Measurements from ENCODE around the gene ADCY10. TPM values are rescaled to one million over a fixed set of nuclear protein-coding genes. Genes with fewer than 3 reads are reported as not detected.

ADCY10 gene
- total RNA-seq, 4 donors from 2014 or later: 1.2 to 4.9 (median 2.4) TPM; not detected in 1

- Histone ChIP-seq H3K9me3 (no peaks in the 10 kb centered on the region), H3K27me3 (no peaks in the 10 kb centered on the region), H3K36me3 (peaks cover 0 to 3% (median 0%) of the 10 kb centered on the region in 3 donors), H3K4me1 (peaks cover 0 to 12% (median 0%) of the 10 kb centered on the region in 4 donors), H3K27ac (no peak overlapping the region), H3K4me3 (no peak overlapping the region)
- no peak for TF ChIP-seq POLR2A (IDR thresholded peaks at IDR 0.05)
- TF ChIP-seq CTCF (IDR thresholded peaks at IDR 0.05): no peak
- DNase-seq: no peak
These were observed 10.8 kb upstream of the ADCY10 start for GRCh38 chr1:167924543-167925231.

GRCh38 chr1:167924102-167924501, 10.2 kb upstream of the ADCY10 start:
- Histone ChIP-seq H3K27me3 (no peaks in the 10 kb centered on the region), H3K4me3 (no peak overlapping the region), H3K9me3 (no peaks in the 10 kb centered on the region), H3K27ac (no peak overlapping the region), H3K36me3 (peaks cover 0 to 7% (median 0%) of the 10 kb centered on the region in 3 donors), H3K4me1 (peaks cover 0 to 12% (median 0%) of the 10 kb centered on the region in 4 donors)
- no peak for TF ChIP-seq POLR2A (IDR thresholded peaks at IDR 0.05)
- no peak for TF ChIP-seq CTCF (IDR thresholded peaks at IDR 0.05)
- no peak for DNase-seq

- Histone ChIP-seq H3K27ac (no peak overlapping the region), H3K4me1 (peaks cover 0 to 12% (median 0%) of the 10 kb centered on the region in 4 donors), H3K4me3 (no peak overlapping the region), H3K27me3 (no peaks in the 10 kb centered on the region), H3K9me3 (no peaks in the 10 kb centered on the region), H3K36me3 (peaks cover 0 to 7% (median 0%) of the 10 kb centered on the region in 3 donors)
- no peak for DNase-seq
- TF ChIP-seq POLR2A (IDR thresholded peaks at IDR 0.05): no peak
- TF ChIP-seq CTCF (IDR thresholded peaks at IDR 0.05): no peak
These were observed 9.6 kb upstream of the ADCY10 start for GRCh38 chr1:167923324-167924056.

- Histone ChIP-seq H3K9me3 (no peaks in the 10 kb centered on the region), H3K27me3 (no peaks in the 10 kb centered on the region), H3K4me1 (peaks cover 0 to 12% (median 0%) of the 10 kb centered on the region in 4 donors), H3K36me3 (peaks cover 0 to 15% (median 0%) of the 10 kb centered on the region in 3 donors), H3K27ac (no peak overlapping the region), H3K4me3 (no peak overlapping the region)
- DNase-seq: no peak
- no peak for TF ChIP-seq CTCF (IDR thresholded peaks at IDR 0.05)
- TF ChIP-seq POLR2A (IDR thresholded peaks at IDR 0.05): no peak
These were observed 8.7 kb upstream of the ADCY10 start for GRCh38 chr1:167922611-167923074.

GRCh38 chr1:167922023-167922422, 8.1 kb upstream of the ADCY10 start:
- H3K27me3 ChIP-seq: no peaks in the 10 kb centered on the region
- H3K9me3 ChIP-seq: no peaks in the 10 kb centered on the region
- H3K27ac ChIP-seq: no peak overlapping the region
- no peak overlapping the region for H3K4me3 ChIP-seq
- TF ChIP-seq POLR2A (IDR thresholded peaks at IDR 0.05): no peak
- TF ChIP-seq CTCF (IDR thresholded peaks at IDR 0.05): no peak
- DNase-seq: no peak
- peaks cover 0 to 15% (median 0%) of the 10 kb centered on the region in 3 donors for H3K36me3 ChIP-seq
- peaks cover 0 to 12% (median 0%) of the 10 kb centered on the region in 4 donors for H3K4me1 ChIP-seq

Data from Peyer's patch (tissue), 4 donors.